Epithelial cell of esophagus (primary cell): ENCODE data around the gene TBC1D5.

Source experiments
- DNase-seq: peaks from one replicate; pipeline ENCODE4 v3.0.0; 2010; ENCODE audit warnings: low read depth
- H3K4me3 ChIP-seq: 2 replicates; pipeline ENCODE4 v1.5.1; 2011; ENCODE audit warnings: mild to moderate bottlenecking, low read length, control low read depth
- CTCF ChIP-seq: IDR thresholded peaks from 2 replicates; pipeline ENCODE4 v1.5.1; 2011; ENCODE audit warnings: low read depth, mild to moderate bottlenecking, low read length, control low read depth, inconsistent platforms; ENCODE audit not compliant: insufficient read depth; ENCODE audit errors: missing control alignments

Gene TBC1D5

GRCh38 chr3:17747174-17747889, 4.9 kb upstream of the TBC1D5 start:
- TF ChIP-seq CTCF = no peak
- no peak for DNase-seq
- H3K4me3 ChIP-seq = no peak overlapping the region

- DNase-seq = no peak
- no peak overlapping the region for H3K4me3 ChIP-seq
- TF ChIP-seq CTCF = no peak
Measured at GRCh38 chr3:17745894-17746293, 3.5 kb upstream of the TBC1D5 start.

- no peak for DNase-seq
- TF ChIP-seq CTCF = no peak
- H3K4me3 ChIP-seq = no peak overlapping the region
Measured at GRCh38 chr3:17745301-17745700, 2.9 kb upstream of the TBC1D5 start.

- no peak for DNase-seq
Measured at GRCh38 chr3:17744693-17745092, 2.3 kb upstream of the TBC1D5 start.

GRCh38 chr3:17743658-17743995, 1.2 kb upstream of the TBC1D5 start:
- no peak for DNase-seq
- H3K4me3 ChIP-seq = no peak overlapping the region
- no peak for TF ChIP-seq CTCF

More at GRCh38 chr3:17744693-17745092, 2.3 kb upstream of the TBC1D5 start:
- TF ChIP-seq CTCF = no peak
- no peak overlapping the region for H3K4me3 ChIP-seq

- no peak for DNase-seq
- H3K4me3 ChIP-seq = peak overlapping the region; percentile 67
- TF ChIP-seq CTCF = no peak
Measured at GRCh38 chr3:17742880-17743657, 638 bp upstream of the TBC1D5 start.
